Pons (tissue), 1 donor: ENCODE measurements around the gene CD34.

Experiments used
- DNase-seq: peaks from one replicate; pipeline ENCODE4 v3.0.0-alpha.2; 2016; ENCODE audit warnings: low spot score

CD34 gene, protein sequence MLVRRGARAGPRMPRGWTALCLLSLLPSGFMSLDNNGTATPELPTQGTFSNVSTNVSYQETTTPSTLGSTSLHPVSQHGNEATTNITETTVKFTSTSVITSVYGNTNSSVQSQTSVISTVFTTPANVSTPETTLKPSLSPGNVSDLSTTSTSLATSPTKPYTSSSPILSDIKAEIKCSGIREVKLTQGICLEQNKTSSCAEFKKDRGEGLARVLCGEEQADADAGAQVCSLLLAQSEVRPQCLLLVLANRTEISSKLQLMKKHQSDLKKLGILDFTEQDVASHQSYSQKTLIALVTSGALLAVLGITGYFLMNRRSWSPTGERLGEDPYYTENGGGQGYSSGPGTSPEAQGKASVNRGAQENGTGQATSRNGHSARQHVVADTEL

DNA sequence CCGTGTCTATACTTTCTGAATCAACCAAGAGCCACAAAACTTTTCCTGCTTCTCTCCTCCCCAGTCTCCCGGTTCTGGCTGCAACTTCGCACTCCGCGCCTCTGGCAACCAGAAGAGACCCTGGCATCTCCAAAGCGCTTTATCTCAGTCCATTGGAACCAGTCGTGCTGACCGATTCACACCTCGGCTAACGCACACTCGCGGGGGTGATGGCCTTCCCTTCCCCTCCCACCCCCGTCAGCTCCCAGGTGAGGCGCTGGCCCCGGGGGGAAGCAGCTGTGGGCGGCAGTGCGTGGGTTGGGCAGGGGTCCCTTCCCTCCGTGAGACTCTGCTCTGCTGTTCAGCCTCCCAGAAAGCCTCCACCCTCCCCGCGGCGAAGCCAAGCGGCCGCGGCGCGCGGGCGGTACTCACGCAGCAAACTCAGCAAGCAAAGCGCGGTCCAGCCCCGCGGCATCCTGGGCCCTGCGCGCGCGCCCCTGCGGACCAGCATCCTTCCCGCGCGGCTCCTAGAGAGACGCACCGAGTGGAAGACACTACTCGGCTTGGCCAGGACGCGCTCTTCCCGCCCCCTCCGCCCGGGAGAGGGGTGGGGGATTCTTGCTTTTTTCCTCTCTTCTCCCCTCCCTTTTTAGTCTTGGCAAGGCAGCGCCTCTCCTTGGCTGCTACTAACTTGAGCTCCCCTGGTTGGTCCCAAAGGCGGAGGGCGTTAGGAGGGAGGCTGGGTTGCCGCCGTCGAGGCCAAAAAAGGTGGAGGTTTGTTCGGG lies at the start of gene CD34:
TSS of gene CD34 (minus strand) at position 535 of the 764 bp plus-strand sequence. CDS start at position 490, 45 bp downstream.
- no peak for DNase-seq

DNA sequence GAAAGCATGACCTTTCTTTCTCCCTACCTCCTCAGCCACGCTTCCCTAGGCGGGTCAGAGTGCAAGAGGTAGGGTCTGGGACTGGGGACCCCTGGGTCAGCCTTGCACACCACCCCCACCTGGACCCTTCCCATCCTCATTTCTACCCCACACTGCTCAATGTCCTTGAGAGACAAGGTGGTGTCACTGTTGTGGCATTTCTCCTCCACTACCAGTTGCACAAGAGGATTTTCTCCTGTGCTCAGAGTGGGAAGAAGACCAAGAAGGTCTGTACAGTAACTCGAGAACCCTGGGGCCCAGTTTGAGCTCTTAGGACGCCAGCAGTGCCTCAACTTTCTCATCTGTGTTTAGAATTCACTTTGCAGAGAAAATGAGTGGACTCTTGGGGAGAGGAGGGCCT lies 49.4 kb upstream of the CD34 start:
- no peak for DNase-seq

DNA sequence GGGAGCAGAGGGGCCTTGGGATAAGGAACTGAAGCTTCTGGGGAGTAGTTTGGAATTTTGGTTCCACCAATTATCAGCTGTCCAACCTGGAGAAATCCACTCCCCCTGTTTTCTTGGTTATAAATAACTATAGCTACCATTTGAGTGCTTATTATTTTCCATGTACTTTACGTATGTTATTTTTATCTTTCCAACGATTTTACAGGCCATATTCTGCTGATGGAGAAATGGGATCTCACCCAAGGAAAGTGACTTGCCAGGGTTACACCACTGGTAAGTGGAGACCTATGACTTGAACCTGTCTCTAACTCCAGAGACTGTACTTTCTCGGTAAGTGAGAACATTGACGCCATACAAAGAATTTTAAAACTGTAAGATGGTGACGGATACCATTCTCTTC lies 49.0 kb upstream of the CD34 start:
- DNase-seq = no peak

DNA sequence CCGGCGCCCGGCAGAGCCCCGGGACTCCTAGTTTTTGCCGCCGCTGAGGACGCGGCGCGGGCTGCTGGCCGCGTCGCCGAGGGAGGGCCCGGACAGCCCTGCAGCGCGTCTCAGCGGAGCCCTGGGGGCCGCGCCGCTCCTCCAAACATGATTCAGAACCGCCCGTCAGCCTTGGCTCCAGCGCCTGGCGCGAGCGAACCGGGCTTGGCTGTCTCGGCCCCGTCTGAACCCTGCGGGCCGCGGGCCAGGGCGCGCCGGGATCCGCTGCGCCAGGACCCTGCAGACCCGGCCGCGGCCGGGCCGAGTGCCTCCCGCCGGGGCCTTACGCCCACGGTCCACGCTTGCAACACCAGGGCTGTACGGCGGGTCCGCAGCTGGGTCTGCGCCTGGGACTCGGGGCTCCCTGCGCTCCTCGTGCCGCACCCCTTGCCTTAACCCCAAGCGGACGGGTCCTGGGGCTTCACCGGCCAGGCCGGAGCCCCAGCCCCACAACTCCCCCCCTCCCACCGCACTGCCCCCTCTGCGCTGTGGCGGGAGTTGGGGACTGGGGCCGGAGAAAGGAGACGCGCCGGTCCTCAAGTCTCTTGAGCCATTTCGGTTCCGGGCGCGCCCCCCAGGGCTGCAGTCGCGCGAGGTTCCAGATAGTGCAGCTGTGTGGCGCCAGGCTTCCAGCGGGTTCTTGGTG lies 48.4 kb upstream of the CD34 start:
- DNase-seq = no peak

DNA sequence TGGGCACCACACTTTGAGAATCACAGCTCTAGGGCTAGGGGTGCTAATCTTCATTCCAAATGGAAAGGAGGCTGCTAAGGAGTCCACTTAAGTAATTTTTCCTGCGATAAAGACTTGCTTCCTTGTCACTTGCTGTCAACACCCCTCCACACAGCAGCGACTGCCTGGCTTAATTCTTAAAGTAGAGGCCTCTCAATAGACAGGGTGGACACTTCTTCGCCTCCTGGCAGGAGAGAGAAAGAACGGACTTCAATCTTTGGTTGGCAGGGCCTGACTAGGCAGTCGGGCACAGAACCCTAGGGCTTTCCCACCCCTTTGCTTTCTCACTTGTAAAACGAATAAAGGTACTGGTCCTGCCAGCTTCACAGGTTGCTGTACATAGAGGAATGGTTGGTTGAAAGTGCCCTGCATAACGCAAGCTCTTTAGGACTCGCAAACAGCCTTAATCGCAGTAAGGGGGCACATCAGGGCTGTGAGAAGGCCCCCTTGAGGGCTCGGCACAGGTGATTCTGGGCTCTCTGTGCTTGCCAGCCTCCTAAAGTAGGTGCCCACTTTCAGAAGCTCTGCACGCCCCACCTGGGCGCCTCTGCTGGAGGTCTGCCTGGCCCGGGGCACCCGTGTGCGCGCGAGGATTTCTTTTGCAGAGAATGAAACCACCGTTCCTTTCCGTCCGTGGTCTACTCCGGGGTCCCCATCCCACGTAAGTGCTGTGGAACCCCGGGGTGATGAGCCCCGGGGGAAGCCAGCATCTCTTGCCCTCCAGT lies 47.6 kb upstream of the CD34 start:
- no peak for DNase-seq

- DNase-seq = no peak
These were observed 46.1 kb upstream of the CD34 start for GRCh38 chr1:207956986-207957385.

DNA sequence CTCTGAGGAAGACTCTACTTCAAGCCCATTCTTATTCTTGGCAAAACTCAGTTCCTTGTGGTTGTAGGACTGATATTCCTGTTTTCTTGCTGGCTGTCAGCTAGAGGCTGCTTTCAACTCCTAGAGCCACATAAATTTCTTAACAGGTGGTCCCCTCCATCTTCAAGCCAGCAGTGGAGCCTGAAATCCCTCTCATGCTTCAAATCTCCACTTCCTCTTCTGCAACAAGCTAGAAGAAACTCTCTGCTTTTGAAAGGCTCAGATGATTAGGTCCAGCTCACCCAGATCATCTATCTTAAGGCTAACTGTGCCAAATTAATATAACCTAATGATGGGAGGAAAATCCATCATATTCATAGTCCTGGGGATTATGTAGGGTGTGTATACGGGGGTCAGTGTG lies 43.2 kb upstream of the CD34 start:
- no peak for DNase-seq

- DNase-seq = no peak
These were observed 42.0 kb upstream of the CD34 start for GRCh38 chr1:207952617-207953542.

DNA sequence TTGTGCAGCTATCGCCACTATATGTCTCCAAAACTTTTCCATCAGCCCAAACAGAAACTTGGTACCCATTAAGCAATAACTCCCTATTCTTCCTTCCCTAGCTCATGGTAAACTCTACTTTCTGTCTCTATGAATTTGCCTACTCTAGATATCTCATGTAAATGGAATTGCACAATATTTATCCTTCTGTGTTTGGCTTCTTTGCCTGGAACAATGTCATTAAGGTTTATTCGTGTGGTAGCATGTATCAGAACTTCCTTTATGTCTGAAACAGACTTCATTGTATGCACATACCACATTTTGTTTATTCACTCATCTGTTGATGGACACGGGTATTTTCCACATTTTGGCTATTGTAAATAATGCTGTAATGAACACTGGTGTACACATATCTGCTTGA lies 40.7 kb upstream of the CD34 start:
- no peak for DNase-seq

DNA sequence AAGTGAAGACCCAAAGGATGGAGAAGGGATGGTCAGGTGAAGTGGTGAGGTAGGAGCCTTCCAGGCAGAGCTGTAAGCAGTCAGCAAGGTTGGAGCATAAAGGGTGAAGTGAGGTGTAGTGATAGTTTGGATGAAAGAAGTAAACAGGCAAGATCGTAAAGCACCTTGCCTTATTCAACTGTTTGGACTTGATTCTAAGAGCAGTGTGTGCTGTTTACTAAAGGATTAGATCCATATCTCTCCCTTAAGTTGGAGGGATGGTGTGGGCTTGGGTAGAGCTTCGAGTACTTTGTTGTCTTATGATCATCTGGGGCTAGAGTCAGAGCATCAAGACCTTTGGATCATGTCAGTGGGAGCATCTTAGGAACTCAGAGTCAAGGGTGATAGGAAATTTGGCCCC lies 39.8 kb upstream of the CD34 start:
- no peak for DNase-seq

GRCh38 chr1:207949571-207950195 lies 38.8 kb upstream of the CD34 start:
- no peak for DNase-seq

- no peak for DNase-seq
These were observed 37.8 kb upstream of the CD34 start for GRCh38 chr1:207948536-207949250.

DNA sequence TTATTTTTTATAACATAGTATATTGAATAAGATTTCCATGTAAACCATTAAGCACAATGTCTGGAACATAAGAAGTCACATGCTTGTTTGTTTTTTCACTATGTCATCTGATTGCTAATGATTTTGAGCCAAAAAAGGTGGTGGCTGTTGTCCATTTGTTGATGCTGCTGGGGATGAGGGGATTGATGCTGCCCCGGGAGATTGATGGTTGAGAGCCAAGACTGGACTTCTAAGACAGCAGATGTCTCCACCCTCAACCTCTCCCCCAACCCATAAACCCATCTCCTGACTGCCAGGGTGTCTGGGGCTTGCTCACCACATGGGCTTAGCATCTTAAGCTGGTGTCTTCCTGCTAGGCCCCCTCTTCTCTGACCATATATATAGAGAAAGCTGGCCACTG lies 35.8 kb upstream of the CD34 start:
- no peak for DNase-seq

DNA sequence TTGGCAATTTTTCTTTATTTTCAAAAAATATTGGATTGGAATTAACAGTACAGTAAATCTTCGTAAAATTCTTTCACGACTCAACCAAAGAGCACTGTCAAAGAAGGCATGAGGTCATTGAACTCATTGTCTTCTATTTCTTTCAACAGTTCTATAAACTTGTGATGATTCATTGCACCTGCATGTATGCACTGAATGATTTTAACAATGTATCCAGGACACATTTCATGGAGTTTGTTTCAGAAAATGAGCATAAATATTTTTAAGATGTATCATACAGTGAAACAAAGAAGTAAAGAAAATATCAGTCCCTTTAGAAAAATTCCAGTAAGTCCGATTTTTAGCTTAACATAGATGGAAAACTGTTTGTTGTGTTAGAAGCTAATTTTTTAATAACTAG lies 33.6 kb upstream of the CD34 start:
- no peak for DNase-seq

DNA sequence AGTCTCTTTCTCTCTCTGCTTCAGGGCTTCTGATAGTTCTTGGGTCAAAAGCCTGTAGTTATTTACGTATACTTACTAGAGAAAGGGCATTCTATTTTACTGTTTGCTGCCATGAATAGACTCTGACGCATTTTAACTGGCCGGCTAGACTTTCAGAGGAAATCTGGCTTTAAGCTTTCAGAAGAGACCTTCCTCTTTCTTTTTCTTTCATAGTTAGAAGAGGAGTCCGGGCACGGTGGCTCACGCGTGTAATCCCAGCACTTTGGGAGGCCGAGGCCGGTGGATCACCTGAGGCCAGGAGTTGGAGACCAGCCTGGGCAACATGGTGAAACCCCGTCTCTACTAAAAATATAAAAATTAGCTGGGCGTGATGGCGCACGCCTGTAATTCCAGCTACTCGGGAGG lies 31.4 kb upstream of the CD34 start:
- DNase-seq = peak; percentile 80

DNA sequence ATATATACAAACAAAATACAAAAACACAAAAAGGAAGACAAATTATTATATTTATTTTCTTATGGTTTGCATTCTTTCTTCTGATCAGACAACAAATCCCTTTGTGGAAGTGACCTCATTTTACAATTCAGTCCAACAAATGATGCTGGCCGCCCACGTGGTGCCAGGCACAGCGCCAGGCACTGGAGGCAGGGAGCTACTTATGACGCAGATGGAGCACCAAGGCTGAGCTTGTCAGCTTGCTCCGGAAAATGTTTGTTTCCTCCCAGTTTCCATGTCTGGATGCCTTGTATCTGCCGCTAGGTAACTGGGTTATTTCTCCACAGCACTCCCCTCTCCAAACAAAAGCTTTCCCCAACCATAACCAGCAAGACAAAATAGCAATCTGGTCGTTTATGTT lies 30.7 kb upstream of the CD34 start:
- peak; percentile 73 for DNase-seq

DNA sequence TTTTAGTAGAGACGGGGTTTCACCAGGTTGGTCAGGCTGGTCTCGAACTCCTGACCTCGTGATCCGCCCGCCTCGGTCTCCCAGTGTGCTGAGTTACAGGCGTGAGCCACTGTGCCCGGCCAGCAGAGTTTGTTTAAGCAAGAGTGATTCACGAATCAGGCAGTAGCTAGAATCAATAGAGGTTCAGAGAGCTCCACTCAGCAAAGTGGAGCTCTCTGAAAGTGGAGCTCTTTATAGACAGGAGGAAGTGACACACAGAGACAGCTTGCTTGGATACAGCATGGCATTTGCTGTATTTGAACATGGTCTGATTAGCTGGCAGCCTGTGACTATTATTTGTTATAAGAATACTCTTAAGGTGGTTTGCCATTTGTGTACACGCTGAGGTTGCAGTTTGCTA lies 27.1 kb upstream of the CD34 start:
- no peak for DNase-seq

DNA sequence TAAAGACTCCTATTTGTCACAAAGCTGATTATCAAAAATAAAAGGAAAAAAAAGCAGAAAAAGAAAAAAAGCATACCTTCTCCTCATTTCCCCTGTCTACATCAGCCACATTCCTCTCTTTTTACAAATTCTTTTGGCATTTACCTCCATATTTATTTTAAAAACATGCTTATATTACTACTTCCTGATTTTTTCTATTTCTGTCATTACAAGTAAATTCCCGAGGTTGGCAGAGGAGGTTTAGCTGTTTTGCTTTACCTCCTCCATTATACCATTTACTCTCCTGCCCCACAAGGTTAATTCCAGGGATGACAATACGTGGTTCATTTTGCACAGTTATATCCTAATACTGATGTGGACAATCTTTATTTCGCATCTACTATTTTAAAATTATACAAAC lies 26.3 kb upstream of the CD34 start:
- no peak for DNase-seq

DNA sequence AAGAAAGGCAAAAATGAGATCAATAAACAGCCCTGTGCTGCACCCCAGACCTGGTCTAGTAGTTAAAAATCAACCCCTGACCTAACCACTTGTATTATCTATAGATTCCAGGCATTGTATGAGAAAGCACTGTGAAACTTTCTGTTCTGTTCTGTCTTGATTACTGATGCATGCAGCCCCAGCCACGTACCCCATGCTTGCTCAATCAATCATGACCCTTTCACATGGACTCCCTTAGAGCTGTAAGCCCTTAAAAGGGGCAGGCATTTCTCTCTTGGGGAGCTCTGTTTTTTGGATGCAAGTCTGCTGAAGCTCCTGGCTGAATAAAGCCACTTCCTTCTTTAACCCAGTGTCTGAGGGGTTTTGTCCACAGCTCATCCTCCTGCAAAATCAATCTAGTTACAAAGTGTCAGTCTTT lies 24.2 kb upstream of the CD34 start:
- no peak for DNase-seq
